ENCODE results near the gene LIPC. TPM values are rescaled to one million over a fixed set of nuclear protein-coding genes. Genes with fewer than 3 reads are reported as not detected.
A peak's percentile ranks its signal among the peaks of the same experiment; 100 is the strongest.

The LIPC gene
- total and polyA plus RNA-seq, 9 of the 15 experiments (the other 6 are each of a cell fraction or from before 2014, with no cell fraction given) = 0.07 to 0.41 (median 0.11) TPM; not detected in 2

GRCh38 chr15:58473724-58474123 is 41.9 kb downstream of the LIPC start (continued):
- no peak for TF ChIP-seq TFE3 (CRISPR knock-in tag; IDR thresholded peaks at IDR 0.05)
- TF ChIP-seq VEZF1 (CRISPR knock-in tag; IDR thresholded peaks at IDR 0.05) = peak; percentile 35; the same call in 1 of the 2 replicates

GRCh38 chr15:58474741-58475323 is 43.0 kb downstream of the LIPC start:
- Histone ChIP-seq H3K9ac (ENCODE audit: insufficient read depth in 1 of 2, low read depth in 2 of 2, low read length in 2 of 2) (no peak overlapping the region), H2AFZ (ENCODE audit: low read depth, low read length) (no peak overlapping the region), H3K9me1 (ENCODE audit: control insufficient read depth, insufficient read depth, low read length) (no peaks in the 10 kb centered on the region), H3K4me3 (no peak overlapping the region), H3K4me2 (ENCODE audit: insufficient read depth, low read length) (no peak overlapping the region), H3K9me3 (replicated peaks; ENCODE audit: control insufficient read depth, insufficient read depth, low read depth, low read length) (no peaks in the 10 kb centered on the region), H3K4me1 (replicated peaks in 1 of 2; ENCODE audit: control insufficient read depth in 2 of 2, insufficient read depth in 2 of 2, low read length in 2 of 2) (peaks cover 0 to 16% of the 10 kb centered on the region in 2 experiments; a peak in 3 of 5 replicates), H3K36me3 (ENCODE audit: control insufficient read depth, insufficient read depth, low read length) (no peaks in the 10 kb centered on the region), H4K20me1 (replicated peaks; ENCODE audit: control insufficient read depth, insufficient read depth, low read length) (no peaks in the 10 kb centered on the region), H3K27ac (ENCODE audit: extremely low read depth, low read depth, low read length) (no peak overlapping the region), H3K79me2 (ENCODE audit: control insufficient read depth, insufficient read depth, low read length) (no peaks in the 10 kb centered on the region), H3K27me3 (ENCODE audit: control insufficient read depth in 2 of 2, insufficient read depth in 2 of 2, low read length in 2 of 2) (no peaks in the 10 kb centered on the region)
- FAIRE-seq (no peak), DNase-seq (ENCODE audit: extremely low read depth in 1 of 4, low spot score in 3 of 4) (no peak), ATAC-seq (no peak)
- POLR2A ChIA-PET = interaction anchor here (0.6 kb wide), 2 partner anchors 17 to 216 kb away, joined by 3 to 4 read pairs; no protein-coding TSS in a partner anchor
- intact Hi-C loops (cut with micrococcal nuclease) = no loop called here
- 13% methylated on average over 1 of the region's 1 CpG for WGBS (ENCODE audit: insufficient coverage, low coverage, missing lambda C conversion rate)
- no TSS peak for BruUV-seq (replicated peaks)
- CTCF ChIA-PET (ENCODE audit: low intra/inter-chr PET ratio) = no interaction called here
- in situ Hi-C loops (cut with MboI) = no loop called here
- TF ChIP-seq ATF3 (IDR thresholded peaks at IDR 0.05) (no peak), ATF3 (CRISPR knock-in tag; conservative IDR thresholded peaks at IDR 0.05) (no peak), ATF2 (CRISPR knock-in tag; IDR thresholded peaks at IDR 0.05) (no peak), ZNF766 (CRISPR knock-in tag; conservative IDR thresholded peaks at IDR 0.05) (no peak), ZBTB5 (IDR thresholded peaks at IDR 0.05) (no peak), ZNF707 (CRISPR knock-in tag; conservative IDR thresholded peaks at IDR 0.05) (no peak), NR1H2 (CRISPR knock-in tag; IDR thresholded peaks at IDR 0.05) (no peak), ZFX (CRISPR knock-in tag; IDR thresholded peaks at IDR 0.05) (no peak), ZNF3 (CRISPR knock-in tag; IDR thresholded peaks at IDR 0.05) (no peak), ZNF764 (CRISPR knock-in tag; IDR thresholded peaks at IDR 0.05; ENCODE audit: low read depth) (no peak)
